SU-DHL-6 (cell line): ENCODE data around the gene PNMA8B.
A peak's percentile ranks its signal among the peaks of the same experiment; 100 is the strongest.

Experiments used
- H2AFZ ChIP-seq: fragments of 200-600 bp; sonication (generic); 2 replicates; pipeline ENCODE4 v1.6.1; 2014; ENCODE audit warnings: low read depth, mild to moderate bottlenecking, moderate library complexity, mixed read lengths, antibody characterized with exemption, low read length; ENCODE audit not compliant: severe bottlenecking
- H3F3A ChIP-seq: fragments of 200-600 bp; shearing (Covaris generic); 2 replicates; pipeline ENCODE4 v1.6.0; 2016; ENCODE audit warnings: antibody characterized with exemption, mild to moderate bottlenecking; ENCODE audit not compliant: insufficient read depth
- H3K27ac ChIP-seq: fragments of 200-600 bp; sonication (generic); 2 replicates; pipeline ENCODE4 v1.5.1; 2016; ENCODE audit warnings: low read depth, mild to moderate bottlenecking, low read length, moderate library complexity, mixed read lengths
- H3K27me3 ChIP-seq: fragments of 200-600 bp; sonication (generic), shearing (Covaris generic); 2 replicates; pipeline ENCODE4 v1.6.0; 2014; ENCODE audit warnings: mild to moderate bottlenecking, low read length
- H3K36me3 ChIP-seq: fragments of 200-600 bp; sonication (generic); 2 replicates; pipeline ENCODE4 v1.6.1; 2014; ENCODE audit warnings: mild to moderate bottlenecking, low read length, mixed read lengths
- H3K4me2 ChIP-seq: fragments of 300-600, 200-600 bp; shearing (Covaris generic), sonication (generic); 2 replicates; pipeline ENCODE4 v1.6.0; 2014; ENCODE audit warnings: low read length, low read depth, mild to moderate bottlenecking; ENCODE audit not compliant: poor library complexity, severe bottlenecking
- H3K4me3 ChIP-seq: fragments of 200-600 bp; sonication (generic); 2 replicates; pipeline ENCODE4 v1.5.1; 2014; ENCODE audit warnings: antibody characterized with exemption, low read length, mild to moderate bottlenecking, mixed read lengths; ENCODE audit not compliant: insufficient read depth, poor library complexity, severe bottlenecking
- H3K79me2 ChIP-seq: fragments of 200-600 bp; sonication (generic); 2 replicates; pipeline ENCODE4 v1.6.1; 2014; ENCODE audit warnings: mild to moderate bottlenecking, low read length, moderate library complexity; ENCODE audit not compliant: insufficient read depth
- H3K9ac ChIP-seq: fragments of 200-600 bp; sonication (generic); 2 replicates; pipeline ENCODE4 v1.7.0; 2014; ENCODE audit warnings: mild to moderate bottlenecking, low read length
- H3K9me2 ChIP-seq: fragments of 200-600 bp; sonication (generic); replicated peaks from 2 replicates; pipeline ENCODE4 v1.6.1; 2014; ENCODE audit warnings: low read length; ENCODE audit not compliant: insufficient read depth
- H3K9me3 ChIP-seq: fragments of 200-600 bp; sonication (generic); 2 replicates; pipeline ENCODE4 v1.6.1; 2014; ENCODE audit warnings: low read length, mixed read lengths; ENCODE audit not compliant: insufficient read depth
- H4K20me1 ChIP-seq: fragments of 200-600 bp; sonication (generic); 2 replicates; pipeline ENCODE4 v1.6.1; 2014; ENCODE audit warnings: low read depth, mild to moderate bottlenecking, antibody characterized with exemption, low read length, moderate library complexity, mixed read lengths
- CTCF ChIP-seq: fragments of 200-600 bp; sonication (generic); IDR thresholded peaks from one replicate; pipeline ENCODE4 v1.5.1; 2017; ENCODE audit warnings: antibody characterized with exemption, mild to moderate bottlenecking, low read length, moderate library complexity; ENCODE audit not compliant: insufficient read depth, poor library complexity, severe bottlenecking
- EZH2phosphoT487 ChIP-seq: fragments of 200-600 bp; sonication (generic), shearing (Covaris generic); conservative IDR thresholded peaks from 2 replicates; pipeline ENCODE4 v1.6.1; 2018; ENCODE audit warnings: mild to moderate bottlenecking, antibody characterized with exemption, low read length, moderate library complexity, mixed read lengths

The PNMA8B gene

GRCh38 chr19:46481223-46481848, 14.3 kb downstream of the PNMA8B start:
- H3K27ac ChIP-seq, result peak overlapping the region; percentile 55
- peaks cover 48% of the 10 kb centered on the region for H3F3A ChIP-seq
- H3K4me3 ChIP-seq, result no peak overlapping the region
- no peaks in the 10 kb centered on the region for H3K27me3 ChIP-seq
- TF ChIP-seq CTCF (no peak), EZH2phosphoT487 (no peak)
- peak overlapping the region; percentile 23 for H3K4me2 ChIP-seq
- H3K36me3 ChIP-seq, result no peaks in the 10 kb centered on the region
- H2AFZ ChIP-seq, result peak overlapping the region; percentile 53
- H3K9me2 ChIP-seq, result no peaks in the 10 kb centered on the region
- H4K20me1 ChIP-seq, result no peaks in the 10 kb centered on the region
- H3K9ac ChIP-seq, result peak overlapping the region; percentile 4
- H3K79me2 ChIP-seq, result no peaks in the 10 kb centered on the region
- no peaks in the 10 kb centered on the region for H3K9me3 ChIP-seq

- H2AFZ ChIP-seq, result no peak overlapping the region
- H3K27me3 ChIP-seq, result no peaks in the 10 kb centered on the region
- H3K9me2 ChIP-seq, result no peaks in the 10 kb centered on the region
- H3K4me3 ChIP-seq, result no peak overlapping the region
- no peaks in the 10 kb centered on the region for H3K36me3 ChIP-seq
- H4K20me1 ChIP-seq, result no peaks in the 10 kb centered on the region
- peaks cover 56% of the 10 kb centered on the region for H3F3A ChIP-seq
- TF ChIP-seq CTCF, result no peak
- no peak for TF ChIP-seq EZH2phosphoT487
- peak overlapping the region; percentile 4; the same call in 1 of the 2 replicates for H3K9ac ChIP-seq
- no peaks in the 10 kb centered on the region for H3K79me2 ChIP-seq
- peak overlapping the region; percentile 100 for H3K27ac ChIP-seq
- peak overlapping the region; percentile 23 for H3K4me2 ChIP-seq
- H3K9me3 ChIP-seq, result no peaks in the 10 kb centered on the region
Observed at GRCh38 chr19:46480415-46480814, 15.3 kb downstream of the PNMA8B start.

GRCh38 chr19:46478356-46478986, 17.2 kb downstream of the PNMA8B start:
- no peaks in the 10 kb centered on the region for H3K36me3 ChIP-seq
- no peaks in the 10 kb centered on the region for H3K27me3 ChIP-seq
- H4K20me1 ChIP-seq, result no peaks in the 10 kb centered on the region
- H2AFZ ChIP-seq, result no peak overlapping the region
- TF ChIP-seq EZH2phosphoT487 (no peak), CTCF (no peak)
- H3K9me2 ChIP-seq, result no peaks in the 10 kb centered on the region
- peak overlapping the region; percentile 100 for H3K27ac ChIP-seq
- H3K9me3 ChIP-seq, result no peaks in the 10 kb centered on the region
- peak overlapping the region; percentile 46 for H3K9ac ChIP-seq
- peak overlapping the region; percentile 9 for H3K4me3 ChIP-seq
- peaks cover 50% of the 10 kb centered on the region for H3F3A ChIP-seq
- no peaks in the 10 kb centered on the region for H3K79me2 ChIP-seq
- H3K4me2 ChIP-seq, result peak overlapping the region; percentile 86
